Caco-2 (cell line): ENCODE results near the gene IRX2. TPM values are rescaled to one million over a fixed set of nuclear protein-coding genes. Genes with fewer than 3 reads are reported as not detected.

ENCODE experiments used
- BruUV-seq: library from RNA; stranded (reverse); fragments of 400-500 nt; replicated peaks from 2 replicates; lab custom pipeline; 2021; lab: Mats Ljungman, UMichigan
- CTCF ChIA-PET: fragments of 300-600 bp; sonication (Branson Sonifier 250); formaldehyde crosslinking; loops from one replicate; lab custom pipeline; 2022; ENCODE audit warnings: antibody characterized with exemption; lab: Charles Lee
- POLR2A ChIA-PET: fragments of 300-600 bp; sonication (Branson Sonifier 250); formaldehyde crosslinking; loops from one replicate; lab custom pipeline; 2022; ENCODE audit warnings: antibody characterized with exemption; lab: Charles Lee
- DNase-seq, 2 experiments: peaks; one replicate each; pipeline versions ENCODE4 v3.0.0 to v3.0.0-alpha.2; 2020 to 2022
- H3K27me3 ChIP-seq: replicated peaks from 2 replicates; pipeline ENCODE4 v1.6.0; 2011; ENCODE audit warnings: low read length; ENCODE audit not compliant: control insufficient read depth, insufficient read depth
- H3K36me3 ChIP-seq: 2 replicates; pipeline ENCODE4 v1.5.1; 2011; ENCODE audit warnings: low read length; ENCODE audit not compliant: control insufficient read depth, insufficient read depth
- H3K4me1 ChIP-seq: fragments of 250-450 bp; sonication (Bioruptor Pico); 2 replicates; pipeline ENCODE4 v1.5.1; 2020; ENCODE audit warnings: mild to moderate bottlenecking
- H3K4me3 ChIP-seq: 2 replicates; pipeline ENCODE4 v1.5.1; 2011; ENCODE audit warnings: low read depth, mild to moderate bottlenecking, control low read depth, low read length
- H3K9me3 ChIP-seq: fragments of 250-450 bp; sonication (Bioruptor Pico); 2 replicates; pipeline ENCODE4 v1.5.1; 2020; ENCODE audit warnings: mild to moderate bottlenecking, moderate library complexity
- H3K27ac Mint-ChIP-seq: one replicate; pipeline ENCODE4 v1.8.0; 2022; ENCODE audit warnings: mixed read lengths; ENCODE audit not compliant: unreplicated experiment
- H3K27me3 Mint-ChIP-seq: one replicate; pipeline ENCODE4 v1.8.0; 2022; ENCODE audit warnings: mixed read lengths; ENCODE audit not compliant: insufficient read depth, unreplicated experiment
- H3K36me3 Mint-ChIP-seq: one replicate; pipeline ENCODE4 v1.8.0; 2022; ENCODE audit warnings: mild to moderate bottlenecking, mixed read lengths; ENCODE audit not compliant: insufficient read depth, unreplicated experiment
- H3K4me1 Mint-ChIP-seq: one replicate; pipeline ENCODE4 v1.8.0; 2022; ENCODE audit warnings: low read depth, mixed read lengths; ENCODE audit not compliant: unreplicated experiment
- H3K4me3 Mint-ChIP-seq: one replicate; pipeline ENCODE4 v1.8.0; 2022; ENCODE audit warnings: mild to moderate bottlenecking, moderate library complexity, mixed read lengths; ENCODE audit not compliant: unreplicated experiment
- H3K9me3 Mint-ChIP-seq: one replicate; pipeline ENCODE4 v1.8.0; 2022; ENCODE audit warnings: mixed read lengths; ENCODE audit not compliant: unreplicated experiment
- intact Hi-C: fragments of 100-400 bp; cut with micrococcal nuclease; formaldehyde crosslinking; loops from one replicate; pipeline ENCODE4 v1.10.0; 2022; ENCODE audit not compliant: unreplicated experiment
- total RNA-seq: library from RNA; stranded (reverse); gene quantifications from 2 replicates; pipeline ENCODE4 v1.2.3, GENCODE V29; 2022
- TF ChIP-seq, protein P1 (sequence below), 2 experiments: fragments of 200-600 bp in 1 of 2; IDR thresholded peaks; 1 replicate in 1 of 2; 2 replicates in 1 of 2; pipeline versions ENCODE4 v1.5.1 to v1.8.0; 2011 to 2022; ENCODE audit warnings: antibody characterized with exemption in 1 of 2, control low read depth in 1 of 2, inconsistent platforms in 1 of 2, low read depth in 1 of 2, low read length in 1 of 2, mild to moderate bottlenecking in 1 of 2, moderate library complexity in 1 of 2; ENCODE audit not compliant: insufficient read depth in 1 of 2, severe bottlenecking in 1 of 2, unreplicated experiment in 1 of 2

IRX2 gene
- total RNA-seq, 1 experiment from 2014 or later = 44.1 TPM

DNA sequence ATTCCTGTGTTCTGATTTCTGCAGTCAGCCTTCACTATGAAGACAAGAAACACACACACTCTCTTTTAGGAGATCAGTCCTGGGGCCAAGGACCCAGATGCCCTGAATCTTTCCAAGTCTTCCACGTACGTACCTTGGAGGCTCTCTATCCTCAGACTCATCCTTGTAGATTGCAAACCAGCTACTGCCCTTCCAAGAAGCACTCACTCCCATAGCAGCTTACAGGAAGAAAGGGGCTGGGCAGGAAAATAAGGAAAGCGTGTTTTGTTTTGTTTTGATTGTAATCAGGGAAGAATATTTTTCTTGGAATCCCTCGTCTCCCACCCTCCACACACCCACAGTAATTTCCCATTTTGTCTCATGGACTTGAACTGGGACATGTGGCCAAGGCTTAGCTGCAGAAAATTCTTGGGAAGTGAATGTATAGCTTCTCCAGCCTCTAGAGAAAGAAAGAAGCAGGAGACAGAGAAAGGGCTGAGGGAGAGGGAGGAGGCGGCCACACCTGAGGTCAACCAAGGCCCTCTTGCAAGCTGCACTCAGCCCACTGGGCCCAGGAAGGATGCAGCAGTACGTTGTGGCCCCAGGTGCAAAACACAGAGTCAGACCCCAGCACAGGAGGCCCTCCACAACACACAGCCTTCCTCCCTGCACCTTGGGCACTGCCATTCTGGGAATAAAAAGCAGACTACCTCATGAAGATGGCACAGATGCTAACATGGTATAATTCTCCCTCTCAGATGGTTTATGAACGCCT, 29.9 kb downstream of the IRX2 start:
- no peaks in the 10 kb centered on the region for H3K27me3 ChIP-seq

DNA sequence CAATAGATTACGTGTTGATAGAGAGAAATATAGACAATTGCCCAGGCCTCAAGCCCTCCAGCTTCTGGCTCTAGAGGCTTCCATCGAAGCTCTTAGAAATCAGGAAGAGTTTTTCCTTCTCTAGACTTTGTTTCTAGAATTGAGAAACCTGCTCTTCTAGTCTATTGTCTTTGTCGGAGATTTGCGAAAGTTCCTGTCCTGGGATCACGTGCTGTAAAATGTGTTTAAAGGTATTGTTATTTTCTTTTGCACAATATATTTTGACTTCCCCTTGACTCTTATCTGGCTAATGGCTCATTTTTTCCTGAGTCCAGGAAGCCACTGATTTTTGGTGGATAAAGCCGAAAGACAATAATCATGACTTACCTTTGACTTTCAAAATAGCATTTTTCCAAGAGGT, 32.1 kb downstream of the IRX2 start:
- no peak for DNase-seq
- no peaks in the 10 kb centered on the region for H3K4me1 ChIP-seq
- H3K4me3 ChIP-seq = no peak overlapping the region
- H3K27ac Mint-ChIP-seq = no peak overlapping the region
- H3K27me3 ChIP-seq = no peaks in the 10 kb centered on the region
- BruUV-seq = no TSS peak
- no peak overlapping the region for H3K4me3 Mint-ChIP-seq
- ChIA-PET POLR2A (no interaction called here), CTCF (no interaction called here)
- no peaks in the 10 kb centered on the region for H3K36me3 Mint-ChIP-seq
- peaks cover 12% of the 10 kb centered on the region for H3K9me3 Mint-ChIP-seq
- H3K4me1 Mint-ChIP-seq = no peaks in the 10 kb centered on the region
- TF ChIP-seq, protein P1, sequence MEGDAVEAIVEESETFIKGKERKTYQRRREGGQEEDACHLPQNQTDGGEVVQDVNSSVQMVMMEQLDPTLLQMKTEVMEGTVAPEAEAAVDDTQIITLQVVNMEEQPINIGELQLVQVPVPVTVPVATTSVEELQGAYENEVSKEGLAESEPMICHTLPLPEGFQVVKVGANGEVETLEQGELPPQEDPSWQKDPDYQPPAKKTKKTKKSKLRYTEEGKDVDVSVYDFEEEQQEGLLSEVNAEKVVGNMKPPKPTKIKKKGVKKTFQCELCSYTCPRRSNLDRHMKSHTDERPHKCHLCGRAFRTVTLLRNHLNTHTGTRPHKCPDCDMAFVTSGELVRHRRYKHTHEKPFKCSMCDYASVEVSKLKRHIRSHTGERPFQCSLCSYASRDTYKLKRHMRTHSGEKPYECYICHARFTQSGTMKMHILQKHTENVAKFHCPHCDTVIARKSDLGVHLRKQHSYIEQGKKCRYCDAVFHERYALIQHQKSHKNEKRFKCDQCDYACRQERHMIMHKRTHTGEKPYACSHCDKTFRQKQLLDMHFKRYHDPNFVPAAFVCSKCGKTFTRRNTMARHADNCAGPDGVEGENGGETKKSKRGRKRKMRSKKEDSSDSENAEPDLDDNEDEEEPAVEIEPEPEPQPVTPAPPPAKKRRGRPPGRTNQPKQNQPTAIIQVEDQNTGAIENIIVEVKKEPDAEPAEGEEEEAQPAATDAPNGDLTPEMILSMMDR (IDR thresholded peaks at IDR 0.05; ENCODE audit: insufficient read depth in 1 of 2, low read depth in 1 of 2, low read length in 1 of 2, severe bottlenecking in 1 of 2, unreplicated experiment in 1 of 2) = no peak
- H3K36me3 ChIP-seq = no peaks in the 10 kb centered on the region
- no peaks in the 10 kb centered on the region for H3K9me3 ChIP-seq
- intact Hi-C loops = no loop called here
- peaks cover 15% of the 10 kb centered on the region for H3K27me3 Mint-ChIP-seq

More for the DNA sequence above, 29.9 kb downstream of the IRX2 start:
- Mint-ChIP-seq H3K27me3 (peaks cover 15% of the 10 kb centered on the region), H3K36me3 (no peaks in the 10 kb centered on the region), H3K4me3 (no peak overlapping the region), H3K27ac (no peak overlapping the region), H3K4me1 (no peaks in the 10 kb centered on the region), H3K9me3 (peaks cover 12% of the 10 kb centered on the region)
- H3K9me3 ChIP-seq = no peaks in the 10 kb centered on the region
- TF ChIP-seq, protein P1 (IDR thresholded peaks at IDR 0.05; ENCODE audit: insufficient read depth in 1 of 2, low read depth in 1 of 2, low read length in 1 of 2, severe bottlenecking in 1 of 2, unreplicated experiment in 1 of 2) = no peak
- no TSS peak for BruUV-seq
- no peaks in the 10 kb centered on the region for H3K36me3 ChIP-seq
- DNase-seq = no peak
- CTCF ChIA-PET = no interaction called here
- no peaks in the 10 kb centered on the region for H3K4me1 ChIP-seq
- intact Hi-C loops = no loop called here
- H3K4me3 ChIP-seq = no peak overlapping the region
- POLR2A ChIA-PET = no interaction called here

DNA sequence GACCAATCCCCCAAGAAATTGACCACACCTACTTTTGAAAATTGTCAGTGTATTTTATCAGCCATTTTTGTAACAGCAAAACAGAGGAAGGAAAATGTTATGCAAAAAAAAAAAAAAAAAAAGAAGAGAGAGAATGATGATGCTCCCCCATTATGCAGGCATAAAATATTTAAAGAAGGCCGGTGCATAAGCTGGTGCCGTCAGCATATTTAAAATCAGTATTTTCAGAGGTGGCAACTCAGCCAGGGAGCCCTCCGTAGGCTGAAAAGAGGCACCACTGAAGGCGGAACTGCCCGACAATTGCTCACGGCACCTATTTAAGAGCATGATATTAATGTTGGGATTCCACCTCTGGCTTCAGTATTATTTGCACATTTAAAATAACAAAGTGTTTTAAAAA, 33.4 kb downstream of the IRX2 start:
- Mint-ChIP-seq H3K4me3 (no peak overlapping the region), H3K36me3 (no peaks in the 10 kb centered on the region), H3K4me1 (no peaks in the 10 kb centered on the region), H3K27me3 (peaks cover 15% of the 10 kb centered on the region), H3K9me3 (peaks cover 12% of the 10 kb centered on the region), H3K27ac (no peak overlapping the region)
- H3K27me3 ChIP-seq = no peaks in the 10 kb centered on the region
- CTCF ChIA-PET = no interaction called here
- no peaks in the 10 kb centered on the region for H3K4me1 ChIP-seq
- intact Hi-C loops = no loop called here
- no peaks in the 10 kb centered on the region for H3K36me3 ChIP-seq
- POLR2A ChIA-PET = no interaction called here
- TF ChIP-seq, protein P1 (IDR thresholded peaks at IDR 0.05; ENCODE audit: insufficient read depth in 1 of 2, low read depth in 1 of 2, low read length in 1 of 2, severe bottlenecking in 1 of 2, unreplicated experiment in 1 of 2) = no peak
- no peaks in the 10 kb centered on the region for H3K9me3 ChIP-seq
- no peak overlapping the region for H3K4me3 ChIP-seq
- no TSS peak for BruUV-seq
- no peak for DNase-seq
